HepG2 (cell line): Measurements from ENCODE around the gene CSNK1D. TPM values are rescaled to one million over a fixed set of nuclear protein-coding genes. Genes with fewer than 3 reads are reported as not detected.

Experiments used
- AHR ChIP-seq: IDR thresholded peaks from 2 replicates; pipeline ENCODE4 v1.6.1; 2018; ENCODE audit warnings: missing genetic modification reagents, missing compliant biosample characterization
- ELF1 ChIP-seq: sonication (generic); formaldehyde crosslinking; IDR thresholded peaks from 2 replicates; pipeline ENCODE4 v1.4.0; 2020; ENCODE audit warnings: missing genetic modification reagents
- ELF3 ChIP-seq: IDR thresholded peaks from 2 replicates; pipeline ENCODE4 v1.6.1; 2016; ENCODE audit warnings: missing genetic modification reagents, missing compliant biosample characterization
- GABPA ChIP-seq, 2 experiments: IDR thresholded peaks; 2 replicates each; pipeline ENCODE4 v1.6.1; 2011 to 2016; ENCODE audit warnings: low read depth in 2 of 2, low read length in 1 of 2, missing biosample characterization in 1 of 2, missing genetic modification characterization in 1 of 2
- HDAC2 ChIP-seq: sonication (generic); formaldehyde crosslinking; IDR thresholded peaks from 2 replicates; pipeline ENCODE4 v1.4.0; 2020; ENCODE audit warnings: missing genetic modification reagents
- KDM1A ChIP-seq: IDR thresholded peaks from 2 replicates; pipeline ENCODE4 v1.6.1; 2016; ENCODE audit warnings: missing compliant biosample characterization
- RAD51 ChIP-seq: fragments of 450-650 bp; IDR thresholded peaks from 2 replicates; pipeline ENCODE4 v1.6.1; 2016; ENCODE audit warnings: borderline replicate concordance
- REXO4 ChIP-seq: sonication (generic); formaldehyde crosslinking; IDR thresholded peaks from 2 replicates; pipeline ENCODE4 v1.8.0; 2022; ENCODE audit warnings: missing genetic modification reagents, mild to moderate bottlenecking, borderline replicate concordance
- SNRNP70 ChIP-seq: fragments of 200-400 bp; formaldehyde crosslinking; IDR thresholded peaks from 2 replicates; pipeline ENCODE4 v1.6.1; 2017; ENCODE audit warnings: mild to moderate bottlenecking, low read depth, low read length, moderate library complexity
- SP2 ChIP-seq: sonication (generic); formaldehyde crosslinking; IDR thresholded peaks from 2 replicates; pipeline ENCODE4 v1.5.1; 2020; ENCODE audit warnings: mild to moderate bottlenecking, missing genetic modification reagents
- SSRP1 ChIP-seq: IDR thresholded peaks from 2 replicates; pipeline ENCODE4 v1.6.1; 2016; ENCODE audit warnings: control low read depth
- TCF7L2 ChIP-seq: IDR thresholded peaks from 2 replicates; pipeline ENCODE4 v1.6.1; 2011; ENCODE audit warnings: mild to moderate bottlenecking, low read depth, low read length, moderate library complexity
- TOE1 ChIP-seq: sonication (generic); formaldehyde crosslinking; IDR thresholded peaks from 2 replicates; pipeline ENCODE4 v1.4.0; 2020; ENCODE audit warnings: mild to moderate bottlenecking, missing genetic modification reagents
- U2AF2 ChIP-seq: fragments of 200-400 bp; formaldehyde crosslinking; IDR thresholded peaks from 2 replicates; pipeline ENCODE4 v1.6.1; 2017; ENCODE audit warnings: low read depth, mild to moderate bottlenecking, low read length
- ZNF124 ChIP-seq: sonication (generic); formaldehyde crosslinking; IDR thresholded peaks from 2 replicates; pipeline ENCODE4 v1.4.0; 2020; ENCODE audit warnings: missing genetic modification reagents
- ZNF280B ChIP-seq: sonication (generic); formaldehyde crosslinking; IDR thresholded peaks from 2 replicates; pipeline ENCODE4 v1.5.0; 2020; ENCODE audit warnings: missing genetic modification reagents, mild to moderate bottlenecking, borderline replicate concordance
- ZNF367 ChIP-seq: sonication (generic); formaldehyde crosslinking; IDR thresholded peaks from 2 replicates; pipeline ENCODE4 v1.4.0; 2020; ENCODE audit warnings: missing genetic modification reagents, borderline replicate concordance
- ZNF530 ChIP-seq: sonication (generic); formaldehyde crosslinking; IDR thresholded peaks from 2 replicates; pipeline ENCODE4 v1.5.0; 2020; ENCODE audit warnings: low read depth, mild to moderate bottlenecking, missing genetic modification reagents
- ZNF547 ChIP-seq: sonication (generic); formaldehyde crosslinking; IDR thresholded peaks from 2 replicates; pipeline ENCODE4 v1.5.1; 2020; ENCODE audit warnings: mild to moderate bottlenecking, missing genetic modification reagents
- ZNF704 ChIP-seq: sonication (generic); formaldehyde crosslinking; IDR thresholded peaks from 2 replicates; pipeline ENCODE4 v1.8.1; 2023; ENCODE audit warnings: mild to moderate bottlenecking, inconsistent platforms, moderate library complexity, missing genetic modification reagents, borderline replicate concordance
- ZSCAN22 ChIP-seq: sonication (generic); formaldehyde crosslinking; IDR thresholded peaks from 2 replicates; pipeline ENCODE4 v1.4.0; 2020; ENCODE audit warnings: mild to moderate bottlenecking, missing genetic modification reagents
- polyA plus RNA-seq, 8 experiments: library from polyadenylated mRNA; depleted of rRNA in 3 of 8; stranded (reverse) in 7 of 8; unstranded in 1 of 8; fragments of >200 nt; fragmentation: Illumina TruSeq in 4 of 8; extraction: Trizol in 4 of 8; gene quantifications; 2 replicates each; pipeline versions ENCODE4 v1.2.1 to v1.2.3, GENCODE V29; 2011 to 2016; ENCODE audit warnings: low read depth in 4 of 8, missing spikeins in 1 of 8, mixed read lengths in 1 of 8; ENCODE audit not compliant: insufficient read depth in 1 of 8
- total RNA-seq, 5 experiments: library from RNA; depleted of rRNA; stranded (reverse); fragments of >200 nt; fragmentation: Illumina TruSeq; extraction: Trizol; gene quantifications; 2 replicates each; pipeline ENCODE4 v1.2.3, GENCODE V29; 2016; ENCODE audit warnings: low read depth in 1 of 5
- TF ChIP-seq, protein P1 (sequence below): IDR thresholded peaks from 2 replicates; pipeline ENCODE4 v1.6.1; 2016; ENCODE audit warnings: mild to moderate bottlenecking
- TF ChIP-seq, protein P2 (sequence below): IDR thresholded peaks from 2 replicates; pipeline ENCODE4 v1.6.1; 2016; ENCODE audit warnings: low read depth

Gene CSNK1D
- total and polyA plus RNA-seq, 2 of the 13 experiments (the other 11 are each of a cell fraction or from before 2014, with no cell fraction given), result 31.5 to 128 TPM

DNA sequence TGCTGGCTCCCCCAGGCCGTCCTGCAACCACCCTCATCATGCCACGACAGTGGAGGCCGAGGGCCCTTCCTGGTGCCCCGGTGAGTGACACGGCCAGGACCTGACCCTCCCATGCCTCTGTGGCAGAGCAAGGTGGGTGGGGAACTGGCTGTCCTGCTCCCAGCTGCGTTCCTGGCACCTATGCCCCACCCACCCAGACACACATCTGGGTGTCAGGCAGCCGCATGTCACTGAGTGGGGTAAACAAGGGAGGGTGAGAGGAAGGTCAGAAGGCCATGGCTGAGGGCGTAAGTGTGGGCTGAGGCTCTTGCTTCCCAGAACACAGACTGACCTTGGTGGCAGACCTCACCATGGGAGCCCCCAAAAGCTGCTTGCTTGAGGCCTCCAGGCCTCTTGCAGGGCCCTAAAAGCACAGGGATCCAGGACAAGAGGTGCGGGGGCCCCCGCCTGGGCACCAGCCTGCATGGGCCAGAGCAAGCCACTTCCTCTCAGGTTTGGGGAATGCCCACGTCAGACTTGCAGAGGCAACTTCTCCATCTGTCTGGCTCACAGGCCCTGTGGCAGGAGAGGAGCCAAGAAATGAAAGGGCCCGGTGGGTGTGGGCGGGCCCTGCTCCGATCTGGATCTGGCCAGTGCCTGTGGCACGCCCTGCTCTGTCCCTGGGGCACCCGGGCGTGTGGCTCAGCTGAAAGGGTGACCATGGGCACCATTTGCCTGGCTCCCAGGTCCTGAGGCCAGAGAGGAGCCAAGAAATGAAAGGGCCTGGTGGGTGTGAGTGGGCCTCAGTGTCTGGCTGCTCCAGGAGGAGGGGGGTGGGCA lies 57.0 kb downstream of the CSNK1D start (continued):
- TF ChIP-seq, protein P1, sequence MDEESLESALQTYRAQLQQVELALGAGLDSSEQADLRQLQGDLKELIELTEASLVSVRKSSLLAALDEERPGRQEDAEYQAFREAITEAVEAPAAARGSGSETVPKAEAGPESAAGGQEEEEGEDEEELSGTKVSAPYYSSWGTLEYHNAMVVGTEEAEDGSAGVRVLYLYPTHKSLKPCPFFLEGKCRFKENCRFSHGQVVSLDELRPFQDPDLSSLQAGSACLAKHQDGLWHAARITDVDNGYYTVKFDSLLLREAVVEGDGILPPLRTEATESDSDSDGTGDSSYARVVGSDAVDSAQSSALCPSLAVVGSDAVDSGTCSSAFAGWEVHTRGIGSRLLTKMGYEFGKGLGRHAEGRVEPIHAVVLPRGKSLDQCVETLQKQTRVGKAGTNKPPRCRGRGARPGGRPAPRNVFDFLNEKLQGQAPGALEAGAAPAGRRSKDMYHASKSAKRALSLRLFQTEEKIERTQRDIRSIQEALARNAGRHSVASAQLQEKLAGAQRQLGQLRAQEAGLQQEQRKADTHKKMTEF, result peak; percentile 66; the same call in 1 of the 2 replicates
- TF ChIP-seq ZNF530 (CRISPR knock-in tag) (no peak), ZNF547 (no peak), ZNF280B (no peak; the same call in 1 of the 2 replicates), ZSCAN22 (CRISPR knock-in tag) (peak; percentile 72; the same call in 1 of the 2 replicates), ELF3 (CRISPR knock-in tag) (peak; percentile 5; the same call in 1 of the 2 replicates), GABPA (IDR thresholded peaks at IDR 0.05; ENCODE audit: low read depth, low read length) (no peak), GABPA (CRISPR knock-in tag; IDR thresholded peaks at IDR 0.05; ENCODE audit: low read depth) (no peak), ELF1 (CRISPR knock-in tag) (no peak), REXO4 (CRISPR knock-in tag) (no peak), KDM1A (CRISPR knock-in tag) (0 out of 2 replicates have a peak, but pooled peaks have one; percentile 54), TCF7L2 (no peak), ZNF124 (CRISPR knock-in tag) (no peak), SNRNP70 (no peak), RAD51 (no peak), SP2 (no peak; the same call in 1 of the 2 replicates), SSRP1 (CRISPR knock-in tag) (no peak), HDAC2 (CRISPR knock-in tag) (peak; percentile 84; the same call in 1 of the 2 replicates), TOE1 (no peak), U2AF2 (no peak), AHR (CRISPR knock-in tag) (0 out of 2 replicates have a peak, but pooled peaks have one; percentile 2), ZNF704 (CRISPR knock-in tag) (0 out of 2 replicates have a peak, but pooled peaks have one; percentile 54), ZNF367 (CRISPR knock-in tag) (no peak)
- TF ChIP-seq, protein P2, sequence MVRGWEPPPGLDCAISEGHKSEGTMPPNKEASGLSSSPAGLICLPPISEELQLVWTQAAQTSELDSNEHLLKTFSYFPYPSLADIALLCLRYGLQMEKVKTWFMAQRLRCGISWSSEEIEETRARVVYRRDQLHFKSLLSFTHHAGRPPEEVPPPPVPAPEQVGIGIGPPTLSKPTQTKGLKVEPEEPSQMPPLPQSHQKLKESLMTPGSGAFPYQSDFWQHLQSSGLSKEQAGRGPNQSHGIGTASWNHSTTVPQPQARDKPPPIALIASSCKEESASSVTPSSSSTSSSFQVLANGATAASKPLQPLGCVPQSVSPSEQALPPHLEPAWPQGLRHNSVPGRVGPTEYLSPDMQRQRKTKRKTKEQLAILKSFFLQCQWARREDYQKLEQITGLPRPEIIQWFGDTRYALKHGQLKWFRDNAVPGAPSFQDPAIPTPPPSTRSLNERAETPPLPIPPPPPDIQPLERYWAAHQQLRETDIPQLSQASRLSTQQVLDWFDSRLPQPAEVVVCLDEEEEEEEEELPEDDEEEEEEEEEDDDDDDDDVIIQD (CRISPR knock-in tag), result no peak
